NCI-H187 (cell line): ENCODE data around the gene TCEAL3.
"Not testable (repeated sequence)": the region's sequence is repeated elsewhere in the genome, so short reads cannot be mapped to it uniquely, and the experiment has no call there.

Source experiments
- DNase-seq, 2 experiments: peaks; one replicate each; lab custom pipeline; 2025; lab: John Stamatoyannopoulos, UW

TCEAL3 gene

DNA sequence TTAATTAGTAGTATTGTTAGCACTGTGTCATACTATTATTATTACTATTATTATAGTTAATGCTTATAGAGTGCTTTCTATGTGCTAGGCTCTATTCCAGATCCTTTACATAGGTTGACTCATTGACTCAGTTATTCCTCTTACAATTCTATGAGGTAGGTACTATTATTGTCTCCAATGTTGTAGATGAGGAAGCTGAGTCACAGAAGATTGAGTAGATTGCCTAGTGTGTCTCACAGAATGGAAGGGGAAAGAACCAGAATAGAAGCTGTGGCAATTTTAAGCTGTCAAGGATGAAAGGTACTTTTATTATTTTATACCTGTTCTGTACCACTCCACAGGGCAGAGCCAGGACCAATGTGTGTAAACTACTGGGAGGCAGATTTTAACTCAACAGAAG, 19.1 kb downstream of the TCEAL3 start:
- no peak for DNase-seq

DNA sequence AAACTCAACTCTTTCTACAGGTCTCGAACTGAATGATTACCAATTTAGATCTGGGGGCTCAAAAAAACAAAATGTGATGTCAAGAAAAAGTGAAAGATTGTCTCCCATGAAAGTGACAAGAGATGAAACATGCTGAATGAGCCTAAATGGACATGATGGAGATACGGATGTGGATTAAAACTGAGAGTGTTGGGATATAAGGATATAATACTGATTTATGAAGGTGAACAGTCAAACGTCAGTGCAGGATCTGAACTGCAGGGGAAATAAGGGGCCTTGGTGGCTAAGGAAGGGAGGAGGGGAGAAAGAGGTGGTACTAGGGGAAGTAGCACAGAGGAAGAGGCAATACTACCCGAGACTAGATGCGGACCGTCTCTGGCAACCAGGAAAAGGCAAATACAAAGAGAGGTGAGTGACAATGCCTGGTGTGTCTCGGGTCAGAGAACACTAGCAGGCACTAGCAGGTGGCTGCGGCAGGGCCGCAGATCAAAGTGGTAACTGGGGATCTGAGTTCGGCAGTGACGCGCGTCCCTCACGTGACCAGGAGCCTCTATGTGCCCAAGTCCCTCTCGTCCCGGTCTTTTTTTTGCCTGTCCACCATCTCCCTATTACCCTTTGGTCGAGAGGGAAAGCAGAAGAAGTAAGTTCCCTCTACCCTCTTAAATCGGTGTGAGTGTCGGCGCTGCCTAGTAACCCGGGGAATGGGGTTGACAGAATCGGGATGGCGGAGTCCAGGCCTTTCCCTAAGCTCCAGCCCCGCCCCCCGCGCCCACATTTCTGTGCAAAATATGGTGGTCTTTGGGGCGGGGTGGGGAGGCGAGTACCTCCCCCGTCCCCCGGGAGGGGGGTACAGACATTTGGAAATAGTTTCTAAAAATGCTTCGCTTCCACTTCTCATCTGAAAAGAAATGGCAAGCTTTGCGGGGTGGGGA, 20.9 kb downstream of the TCEAL3 start, which contains the start of gene TCEAL1:
TSS of gene TCEAL1 (plus strand) at position 590 of the 932 bp plus-strand sequence. CDS start 942 bp downstream, outside the sequence.
- peak in 1 of 2 experiments; percentile 18 for DNase-seq

DNA sequence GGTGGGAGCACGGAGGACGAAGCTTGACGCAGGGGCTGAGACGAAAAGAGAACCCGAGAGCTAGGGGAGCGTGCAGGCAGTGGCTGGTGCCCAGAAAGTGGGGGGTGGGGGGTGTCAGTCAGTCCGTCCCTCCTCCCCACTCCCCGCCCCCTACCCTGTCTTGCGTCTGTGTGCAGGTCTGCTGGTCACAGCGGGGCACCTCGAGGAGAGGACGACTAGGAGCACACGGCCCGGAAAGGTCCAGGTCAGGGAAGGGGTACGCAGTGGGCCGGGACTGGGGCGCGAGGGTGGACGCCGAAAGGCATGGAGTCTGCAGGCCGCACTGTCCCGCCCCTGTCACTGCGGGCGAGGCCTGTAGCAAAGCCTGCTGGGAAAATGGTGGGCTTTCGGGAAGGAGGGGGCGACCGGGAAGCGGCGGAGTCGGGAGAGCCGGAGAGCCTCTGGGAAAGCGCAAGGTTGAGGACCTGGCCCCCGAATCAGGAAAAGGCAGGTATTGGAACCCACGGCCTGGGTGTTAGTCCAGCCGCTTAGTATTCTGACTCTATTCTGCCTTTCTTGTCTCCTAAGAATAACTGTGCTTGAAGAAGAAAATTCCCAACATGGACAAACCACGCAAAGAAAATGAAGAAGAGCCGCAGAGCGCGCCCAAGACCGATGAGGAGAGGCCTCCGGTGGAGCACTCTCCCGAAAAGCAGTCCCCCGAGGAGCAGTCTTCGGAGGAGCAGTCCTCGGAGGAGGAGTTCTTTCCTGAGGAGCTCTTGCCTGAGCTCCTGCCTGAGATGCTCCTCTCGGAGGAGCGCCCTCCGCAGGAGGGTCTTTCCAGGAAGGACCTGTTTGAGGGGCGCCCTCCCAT, 21.8 kb downstream of the TCEAL3 start:
- peak; percentile 27 to 36 for DNase-seq

DNA sequence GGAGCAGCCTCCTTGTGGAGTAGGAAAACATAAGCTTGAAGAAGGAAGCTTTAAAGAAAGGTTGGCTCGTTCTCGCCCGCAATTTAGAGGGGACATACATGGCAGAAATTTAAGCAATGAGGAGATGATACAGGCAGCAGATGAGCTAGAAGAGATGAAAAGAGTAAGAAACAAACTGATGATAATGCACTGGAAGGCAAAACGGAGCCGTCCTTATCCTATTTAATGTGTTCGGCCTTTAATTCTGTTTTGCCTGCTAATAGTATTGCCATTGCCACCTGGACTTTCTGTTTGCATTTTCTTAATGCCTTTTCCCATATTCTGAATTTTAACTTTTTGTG, 22.4 kb downstream of the TCEAL3 start:
- DNase-seq = no peak

DNA sequence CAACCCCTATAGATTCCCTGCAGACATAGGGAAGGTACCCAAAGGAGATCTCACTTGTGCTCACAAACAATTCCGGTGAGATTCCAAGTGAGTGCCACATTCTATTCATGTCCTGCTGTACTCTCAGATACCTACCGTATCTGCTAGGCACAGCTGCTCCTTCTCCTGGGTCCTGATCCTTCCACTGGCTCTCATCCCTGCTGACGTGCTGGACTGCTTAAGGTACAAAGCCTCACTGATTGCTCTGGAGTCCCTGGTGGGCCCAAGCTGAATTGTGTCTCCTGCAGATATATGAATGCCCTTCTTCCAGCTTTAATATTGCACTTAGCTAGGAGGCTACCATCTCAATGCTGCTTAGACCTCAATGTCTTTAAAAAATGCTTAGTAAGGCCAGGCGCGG, 23.4 kb downstream of the TCEAL3 start:
- DNase-seq = no peak

DNA sequence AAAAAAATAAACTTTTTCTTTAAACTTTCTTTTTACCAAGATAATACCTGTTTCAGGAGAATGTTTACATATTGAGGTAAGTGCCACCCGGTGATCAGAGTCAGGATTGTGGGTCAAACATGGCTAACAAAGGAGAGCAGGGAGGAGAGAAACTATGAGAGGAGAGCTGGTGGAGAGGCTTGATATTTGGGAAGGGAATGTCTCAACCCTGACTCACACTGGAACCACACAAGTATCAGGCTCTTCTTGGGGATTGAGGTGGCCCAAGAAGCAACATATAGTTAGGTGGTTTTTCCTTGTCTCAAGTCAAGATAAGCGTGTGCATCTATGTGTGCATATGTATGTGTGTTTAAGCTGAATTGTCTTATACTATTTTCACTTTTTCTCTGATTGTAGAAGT, 27.7 kb downstream of the TCEAL3 start:
- no peak for DNase-seq

DNA sequence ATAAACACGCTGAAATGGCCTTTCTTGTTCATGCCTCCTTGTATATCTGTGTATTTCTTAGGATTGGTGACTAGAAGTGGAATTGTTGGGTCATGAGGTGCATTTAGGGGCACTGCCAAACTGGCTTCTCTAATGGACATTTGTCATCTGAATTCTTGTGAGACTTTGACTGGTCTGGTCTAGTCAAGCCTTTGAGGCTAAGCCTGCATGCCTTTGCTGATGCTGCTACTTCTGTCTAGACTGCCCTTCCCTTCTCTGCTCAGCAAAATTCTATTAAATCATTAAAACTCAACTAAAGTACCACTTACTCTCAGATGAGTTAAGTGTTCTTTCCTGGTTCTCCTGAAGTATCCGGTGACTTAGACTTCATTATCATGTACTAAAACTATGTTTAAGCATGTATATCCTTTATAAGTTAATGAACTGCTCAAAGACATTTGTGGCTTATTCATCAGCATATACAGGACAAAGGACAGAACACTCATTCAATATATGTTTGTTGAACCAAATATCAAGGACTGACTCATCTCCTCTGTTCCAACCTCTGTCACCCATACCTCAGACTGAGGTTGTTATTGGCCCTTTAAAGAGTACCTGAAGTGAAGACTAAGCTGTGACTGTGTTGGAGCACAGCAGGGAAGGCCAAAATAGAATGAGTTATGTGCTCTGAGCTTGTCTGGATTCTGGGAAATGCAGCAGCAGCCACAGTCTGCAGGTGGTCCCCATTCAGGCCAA, 30.0 kb downstream of the TCEAL3 start:
- no peak for DNase-seq

DNA sequence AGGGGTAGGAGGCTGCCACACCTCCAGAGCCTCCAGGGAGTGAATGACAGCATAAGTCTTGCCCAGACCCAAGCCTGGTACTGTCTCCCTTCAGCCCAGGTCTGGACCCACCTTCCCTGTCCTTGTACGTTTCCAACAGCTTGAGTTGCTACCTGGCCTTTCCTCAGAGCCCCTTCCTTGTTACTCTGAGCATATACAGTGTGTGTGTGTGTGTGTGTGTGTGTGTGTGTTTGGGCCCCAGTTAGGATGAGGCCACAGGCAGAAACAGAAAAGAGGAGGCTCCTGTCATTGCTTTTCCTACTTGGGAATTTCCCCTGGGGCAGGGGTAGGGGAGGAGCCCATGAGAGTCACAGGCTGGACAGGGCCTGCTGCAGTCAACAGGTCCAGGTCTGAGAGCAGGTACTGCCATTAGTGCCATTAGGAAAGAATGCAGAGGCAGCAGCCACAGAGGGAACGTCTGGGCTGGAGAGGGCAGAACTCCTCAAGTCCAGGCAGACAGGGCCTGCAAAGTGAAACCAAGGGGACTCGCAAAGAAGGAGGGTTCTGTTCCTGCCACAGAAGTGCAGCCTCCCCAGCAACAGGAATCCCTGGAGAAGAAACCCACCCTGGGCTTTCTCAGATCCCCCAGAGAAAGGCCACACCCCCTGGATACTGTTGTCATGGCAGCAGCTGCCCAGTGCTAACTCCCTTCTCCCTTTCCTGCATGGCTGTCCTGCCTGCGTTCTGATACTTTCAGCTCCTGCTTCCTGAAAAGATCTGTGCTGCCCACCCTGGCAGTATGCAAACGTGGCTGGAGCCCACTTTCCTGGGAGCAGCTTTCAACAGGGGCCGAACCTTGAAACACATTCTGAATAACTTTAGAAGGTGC, 30.9 kb downstream of the TCEAL3 start:
- not testable (repeated sequence) for DNase-seq

DNA sequence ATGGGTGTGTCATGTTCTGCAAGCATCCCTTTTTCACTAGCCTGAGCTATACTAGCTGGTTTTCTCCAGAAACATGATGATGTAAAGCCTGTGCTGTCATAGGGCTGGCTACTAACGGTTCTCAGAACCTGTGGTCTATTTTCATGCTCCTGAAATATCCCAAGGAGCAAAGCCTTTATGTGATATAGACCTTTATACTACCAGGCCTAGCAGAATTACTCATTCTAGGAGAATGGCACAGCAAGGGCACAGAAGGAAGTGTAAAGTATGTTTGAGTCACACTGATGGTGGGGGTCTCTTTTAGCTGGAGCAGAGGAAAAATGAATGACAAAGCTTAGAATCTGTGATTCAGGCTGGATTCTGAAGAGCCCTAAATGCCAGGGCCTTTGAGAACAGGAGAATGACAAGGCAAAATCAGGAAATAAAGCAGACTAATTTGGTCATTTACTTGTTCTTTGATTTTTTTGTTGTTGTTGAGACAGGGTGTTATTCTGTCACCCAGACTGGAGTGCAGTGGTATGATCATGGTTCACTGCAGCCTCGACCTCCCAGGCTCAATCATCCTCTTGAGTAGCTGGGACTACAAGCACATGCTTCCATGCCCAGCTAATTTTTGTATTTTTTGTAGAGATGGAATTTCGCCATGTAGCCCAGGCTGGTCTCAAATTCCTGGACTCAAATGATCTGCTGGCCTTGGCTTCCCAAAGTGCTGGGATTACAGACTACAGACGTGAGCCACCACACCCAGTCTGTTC, 32.8 kb downstream of the TCEAL3 start:
- no peak for DNase-seq

DNA sequence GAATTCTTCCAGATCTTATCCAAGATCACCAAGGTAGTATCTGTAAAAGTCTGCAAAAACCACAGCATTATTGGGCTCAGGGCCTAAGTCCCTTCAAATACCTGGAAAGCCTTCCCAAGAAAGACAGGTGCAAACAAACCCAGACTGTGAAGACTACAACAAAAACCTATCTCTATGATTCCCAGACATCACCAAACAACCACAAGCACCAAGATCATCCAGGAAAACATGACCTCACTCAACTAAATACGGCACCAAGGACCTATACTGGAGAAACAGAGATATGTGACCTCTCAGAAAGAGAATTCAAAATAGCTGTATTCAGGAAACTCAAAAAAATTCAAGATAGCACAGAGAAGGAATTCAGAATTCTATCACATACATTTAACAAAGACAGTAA, 36.4 kb downstream of the TCEAL3 start:
- DNase-seq = no peak

DNA sequence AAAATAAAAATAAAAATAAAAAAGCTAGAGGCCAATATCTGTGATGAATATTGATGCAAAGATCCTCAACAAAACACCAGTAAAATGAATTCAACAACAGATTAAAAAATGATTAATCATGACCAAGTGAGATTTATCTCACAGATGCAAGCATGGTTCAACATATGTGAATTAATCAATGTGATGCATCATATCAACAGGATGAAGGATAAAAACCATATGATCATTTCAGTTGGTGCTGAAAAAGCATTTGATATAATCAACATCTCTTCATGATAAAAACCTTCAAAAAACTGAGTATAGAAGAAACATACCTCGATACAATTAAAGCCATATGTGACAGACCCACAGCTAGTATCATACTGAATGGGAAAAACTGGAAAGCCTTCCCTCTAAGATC, 39.9 kb downstream of the TCEAL3 start:
- no peak for DNase-seq

DNA sequence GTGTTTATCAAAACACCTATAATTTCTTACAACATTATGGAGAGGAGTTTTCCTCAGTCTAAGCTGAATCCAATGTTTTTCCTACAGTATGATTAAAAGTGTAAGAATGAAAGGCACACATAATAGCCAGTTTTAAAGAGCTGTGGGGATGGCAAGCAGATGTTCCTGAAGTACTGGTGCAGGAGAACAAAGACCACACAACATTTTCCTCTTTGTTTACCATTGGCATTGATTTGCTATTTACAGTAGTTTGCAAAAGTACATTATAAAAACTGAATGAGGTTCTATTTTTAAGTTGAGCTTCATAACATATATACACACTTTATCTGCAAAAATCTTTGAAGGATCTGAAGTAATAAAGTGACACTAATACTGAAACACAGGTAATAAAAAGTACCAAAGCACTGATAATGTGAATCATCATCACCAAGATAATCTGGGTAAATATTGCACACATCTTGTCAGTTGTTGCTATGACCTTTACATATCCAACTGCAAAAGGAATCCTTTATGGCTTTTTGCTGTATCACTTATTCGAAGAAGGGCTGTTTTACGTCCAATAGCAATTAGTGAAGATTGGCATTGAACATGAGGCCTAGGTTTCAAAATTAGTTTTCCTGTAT, 43.5 kb downstream of the TCEAL3 start:
- DNase-seq = no peak

DNA sequence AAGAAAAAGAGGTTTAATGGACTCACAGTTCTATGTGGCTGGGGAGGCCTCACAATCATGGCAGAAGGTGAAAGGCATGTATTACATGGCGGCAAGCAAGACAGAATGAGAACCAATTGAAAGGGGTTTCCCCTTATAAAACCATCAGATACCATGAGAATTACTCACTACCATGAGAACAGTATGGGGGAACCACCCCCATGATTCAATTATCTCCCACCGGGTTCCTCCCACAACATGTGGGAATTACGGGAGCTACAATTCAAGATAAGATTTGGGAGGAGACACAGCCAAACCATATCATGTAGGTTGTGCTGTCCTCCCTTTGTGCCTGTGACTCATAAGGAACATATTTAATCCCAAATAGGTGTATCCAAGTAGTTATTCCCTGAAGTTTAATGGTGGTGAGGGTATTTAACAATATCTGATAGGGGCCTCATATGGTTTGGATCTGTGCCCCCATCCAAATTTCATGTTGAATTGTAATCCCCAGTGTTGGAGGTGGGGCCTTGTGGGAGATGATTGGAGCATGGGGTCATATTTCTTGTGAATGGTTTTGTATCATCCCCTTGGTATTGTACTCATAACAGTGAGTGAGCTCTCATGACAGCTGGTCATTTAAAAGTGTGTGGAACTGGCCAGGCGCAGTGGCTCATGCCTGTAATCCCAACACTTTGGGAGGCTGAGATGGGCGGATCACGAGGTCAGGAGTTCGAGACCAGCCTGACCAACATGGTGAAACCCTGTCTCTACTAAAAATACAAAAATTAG, 47.7 kb downstream of the TCEAL3 start:
- not testable (repeated sequence) for DNase-seq

DNA sequence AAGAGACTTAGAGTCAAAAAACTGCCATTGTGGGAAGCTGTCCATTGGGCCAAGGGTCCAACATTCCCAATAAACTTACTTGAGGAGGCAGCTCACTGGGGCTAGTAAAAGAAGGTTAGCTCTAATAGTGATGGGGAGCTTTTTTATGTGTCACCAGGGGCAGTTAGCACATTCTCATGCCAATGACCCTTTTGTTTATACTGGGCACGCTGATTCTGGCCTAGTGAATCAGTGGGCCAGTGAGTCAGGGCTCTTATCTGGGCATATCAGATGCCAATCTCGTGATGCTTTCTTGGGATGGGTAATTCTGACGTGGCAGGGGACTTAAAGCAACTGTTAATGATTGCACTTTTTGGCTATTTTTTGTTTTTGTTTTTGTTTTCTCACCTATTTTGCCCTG, 48.9 kb downstream of the TCEAL3 start:
- no peak for DNase-seq

DNA sequence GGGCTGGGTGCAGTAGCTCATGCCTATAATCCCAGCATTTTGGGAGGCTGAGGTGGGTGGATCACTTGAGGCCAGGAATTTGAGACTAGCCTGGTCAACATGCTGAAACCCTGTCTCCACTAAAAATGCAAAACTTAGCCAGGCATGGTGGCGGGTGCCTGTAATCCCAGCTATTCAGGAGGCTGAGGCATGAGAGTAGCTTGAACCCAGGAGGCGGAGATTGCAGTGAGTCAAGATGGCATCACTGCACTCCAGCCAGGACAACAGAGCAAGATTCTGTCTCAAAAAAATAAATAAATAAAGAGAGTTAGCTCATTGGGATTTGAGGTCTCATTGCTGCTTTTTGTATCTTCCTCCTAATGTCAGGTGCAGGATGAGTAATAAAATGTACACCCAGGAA, 49.3 kb downstream of the TCEAL3 start:
- DNase-seq = not testable (repeated sequence)

DNA sequence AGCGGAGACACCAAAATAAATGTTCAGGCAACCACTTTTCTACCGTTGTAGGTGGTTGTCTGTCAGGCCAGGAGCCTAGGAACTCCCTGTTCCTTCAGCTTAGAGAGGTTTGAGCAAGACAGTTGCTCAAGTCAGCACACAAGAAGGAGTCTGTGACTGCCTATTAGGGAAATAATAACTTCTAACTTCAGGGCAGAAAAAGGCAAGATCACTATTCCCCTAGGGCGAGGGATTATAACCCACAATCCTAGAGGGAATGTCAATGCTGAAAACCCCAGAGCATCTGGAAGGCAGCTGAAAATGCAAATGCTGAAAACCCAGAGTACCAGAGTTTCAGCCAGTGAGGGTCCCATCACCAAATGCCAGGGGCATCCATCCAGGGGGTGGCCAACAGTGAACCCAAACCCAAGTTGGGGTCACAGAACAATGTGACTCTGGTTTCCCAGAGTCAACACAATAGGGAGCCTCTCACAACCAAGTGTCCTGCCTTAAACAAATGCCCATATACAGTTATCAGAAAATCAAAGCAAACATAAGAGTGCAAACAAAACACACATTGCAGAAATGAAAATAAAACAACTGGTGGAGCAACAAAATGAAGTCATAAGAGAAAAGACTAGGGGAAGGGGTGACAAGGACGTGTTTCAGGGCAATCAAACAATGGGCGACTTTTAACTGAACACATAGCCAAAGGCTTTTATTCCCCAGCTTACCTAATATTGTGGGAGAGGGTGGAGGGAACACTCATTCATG, 51.1 kb downstream of the TCEAL3 start:
- DNase-seq = no peak

DNA sequence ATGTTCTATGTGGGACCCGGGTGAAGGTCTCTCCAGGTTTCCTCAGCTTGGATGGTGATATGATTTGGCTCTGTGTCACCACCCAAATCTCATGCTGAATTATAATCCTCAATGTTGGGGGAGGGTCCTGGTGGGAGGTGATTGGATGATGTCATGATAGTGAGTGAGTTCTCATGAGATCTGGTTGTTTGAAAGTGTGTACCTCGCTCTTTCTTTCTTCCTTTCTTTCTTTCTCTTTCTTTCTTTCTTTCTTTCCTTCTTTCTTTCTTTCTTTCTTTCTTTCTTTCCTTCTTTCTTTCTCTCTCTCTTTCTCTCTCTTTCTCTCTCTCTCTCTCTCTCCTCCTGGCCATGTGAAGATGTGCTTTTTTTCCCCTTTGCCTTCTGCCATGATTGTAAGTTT, 51.7 kb downstream of the TCEAL3 start:
- not testable (repeated sequence) for DNase-seq
